DMS53 (cell line): ENCODE measurements around the gene CDC42EP1.
"Not testable (repeated sequence)": the region's sequence is repeated elsewhere in the genome, so short reads cannot be mapped to it uniquely, and the experiment has no call there.

Source experiments
- DNase-seq: peaks from one replicate; lab custom pipeline; 2025; lab: John Stamatoyannopoulos, UW

CDC42EP1 gene

DNA sequence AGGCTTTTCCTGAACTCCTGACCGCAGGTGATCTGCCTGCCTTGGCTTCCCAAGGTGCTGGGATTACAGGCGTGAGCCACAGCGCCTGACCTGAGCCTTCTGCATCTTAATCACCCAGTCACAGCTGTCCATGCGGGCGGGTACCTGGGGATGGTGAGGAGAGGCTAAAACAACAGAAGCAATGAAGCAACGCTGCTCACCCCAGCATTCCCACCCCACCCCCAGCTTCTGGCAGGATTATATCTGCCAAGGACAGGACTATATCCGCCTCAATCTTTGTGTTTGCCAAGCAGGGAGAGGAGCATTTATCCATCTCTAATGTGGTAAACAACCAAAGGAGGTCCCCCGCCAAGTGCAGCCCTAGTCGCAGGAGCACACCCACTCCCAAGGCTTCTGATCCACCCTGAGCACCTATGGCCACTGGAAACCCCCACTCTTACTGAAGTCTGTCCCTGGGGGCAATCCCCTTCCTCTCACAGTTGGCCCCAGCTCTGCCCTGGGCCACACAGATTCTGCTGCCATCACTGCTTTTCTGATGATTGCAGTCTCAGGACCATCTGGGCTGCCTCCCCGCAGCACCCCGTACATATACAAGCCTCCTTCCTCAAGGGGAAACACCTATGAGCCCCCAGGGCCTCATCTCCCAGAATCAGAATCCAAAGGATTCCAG, 28.4 kb downstream of the CDC42EP1 start:
- no peak for DNase-seq

DNA sequence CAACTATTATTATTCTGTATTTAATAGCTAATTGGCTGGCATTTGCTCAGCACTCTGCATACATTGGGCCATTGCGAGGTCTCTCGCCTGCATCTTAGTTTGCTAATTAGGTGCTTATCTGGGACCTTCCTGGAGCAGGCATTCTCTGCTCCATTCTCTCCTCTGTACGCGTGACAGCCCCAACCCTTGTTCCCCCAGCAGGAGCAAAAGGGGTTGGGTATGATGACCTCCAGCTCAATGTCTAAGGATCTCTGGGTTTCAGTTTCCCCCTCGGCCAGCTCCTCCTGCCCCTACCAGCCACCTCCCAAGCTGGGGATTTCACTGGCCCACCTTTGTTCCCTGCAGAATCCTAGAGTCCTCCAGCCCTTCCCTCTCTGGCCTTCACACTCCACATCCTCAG, 29.4 kb downstream of the CDC42EP1 start:
- no peak for DNase-seq

DNA sequence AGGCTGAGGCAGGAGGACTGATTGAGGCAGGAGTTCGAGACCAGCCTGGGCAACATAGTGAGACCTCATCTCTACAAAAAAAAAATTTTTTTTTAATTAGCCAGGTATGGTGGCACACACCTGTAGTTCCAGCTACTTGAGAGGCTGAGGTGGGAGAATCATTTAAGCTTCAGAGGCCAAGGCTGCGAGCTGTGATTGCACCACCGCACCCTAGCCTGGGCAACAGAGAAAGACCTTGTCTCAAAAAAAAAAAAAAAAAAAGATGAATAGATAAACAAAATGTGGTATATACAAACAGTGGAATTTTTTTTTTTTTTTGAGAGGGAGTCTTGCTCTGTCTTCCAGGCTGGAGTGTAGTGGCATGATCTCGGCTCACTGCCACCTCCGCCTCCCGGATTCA, 30.8 kb downstream of the CDC42EP1 start:
- not testable (repeated sequence) for DNase-seq

DNA sequence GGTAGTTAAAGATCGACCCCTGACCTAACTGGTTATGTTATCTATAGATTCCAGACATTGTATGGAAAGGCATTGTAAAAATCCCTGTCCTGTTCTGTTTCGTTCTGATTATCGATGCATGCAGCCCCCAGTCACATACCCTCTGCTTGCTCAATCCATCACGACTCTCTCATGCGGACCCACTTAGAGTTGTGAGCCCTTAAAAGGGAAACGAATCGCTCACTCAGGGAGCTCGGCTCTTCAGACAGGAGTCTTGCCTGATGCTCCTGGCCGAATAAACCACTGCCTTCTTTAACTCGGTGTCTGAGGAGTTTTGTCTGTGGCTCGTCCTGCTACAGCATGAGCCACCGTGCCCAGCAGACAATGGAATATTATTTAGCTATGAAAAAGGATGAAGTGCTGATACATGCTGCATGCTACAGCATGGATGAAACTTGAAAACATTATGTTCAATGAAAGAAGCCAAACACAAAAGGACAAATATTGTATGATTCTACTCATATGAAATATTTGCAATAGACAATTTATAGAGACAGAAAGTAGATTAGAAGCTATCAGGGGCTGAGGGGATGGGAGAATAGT, 31.6 kb downstream of the CDC42EP1 start:
- DNase-seq = no peak

DNA sequence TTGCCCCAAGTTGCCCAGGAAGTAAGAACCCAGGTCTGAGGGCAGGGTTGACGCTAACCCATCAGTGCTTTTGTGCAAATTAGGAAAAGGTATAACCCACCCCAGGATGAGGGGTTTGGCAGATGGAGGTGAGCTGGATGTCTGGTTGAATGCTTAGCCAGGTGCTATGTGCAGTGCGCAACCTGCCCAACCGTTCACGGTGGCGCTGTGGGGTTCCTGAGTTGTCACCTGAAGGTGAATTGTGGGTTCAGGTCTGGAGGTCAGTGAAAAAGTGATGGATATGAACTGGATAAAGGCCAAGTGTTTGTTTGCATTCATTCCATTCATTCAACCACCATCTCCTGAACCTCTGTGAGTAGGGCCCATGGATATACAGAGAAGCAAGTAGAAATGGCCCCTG, 34.0 kb downstream of the CDC42EP1 start:
- DNase-seq = no peak

DNA sequence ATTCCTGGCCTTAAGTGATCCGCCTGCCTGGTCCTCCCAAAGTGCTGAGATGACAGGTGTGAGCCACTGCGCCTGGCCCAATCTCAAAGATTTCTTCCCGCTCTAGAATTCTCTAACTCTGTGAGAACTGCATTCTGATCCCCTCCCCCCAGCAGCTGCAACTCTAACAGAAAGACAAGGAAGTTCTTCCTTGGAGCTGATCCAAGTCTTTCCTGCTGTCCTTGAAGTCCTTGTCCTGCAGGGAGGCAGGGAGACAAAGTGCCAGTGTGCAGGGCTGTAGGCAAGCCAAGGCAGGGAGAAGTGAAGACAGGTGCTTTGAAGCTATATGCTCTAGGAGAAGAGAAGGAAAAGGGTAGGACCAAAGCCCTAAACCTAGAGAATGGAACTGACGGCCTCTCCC, 38.9 kb downstream of the CDC42EP1 start:
- peak; percentile 56 for DNase-seq

DNA sequence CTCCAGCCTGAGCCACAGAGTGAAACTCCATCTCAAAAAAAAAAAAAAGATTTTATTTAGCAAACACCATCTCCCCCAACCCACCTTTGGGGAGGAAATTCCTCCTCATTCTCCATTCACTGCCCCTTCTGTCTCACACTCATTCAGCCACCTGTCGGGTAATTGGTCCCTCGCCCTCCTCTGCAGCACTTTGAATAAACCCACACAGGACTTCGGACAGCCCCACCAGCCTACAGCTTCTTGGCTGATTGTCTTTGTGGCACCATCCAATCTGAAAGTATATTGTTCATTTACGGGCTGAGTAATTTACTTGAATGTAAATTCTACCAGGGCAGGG, 40.9 kb downstream of the CDC42EP1 start:
- no peak for DNase-seq

DNA sequence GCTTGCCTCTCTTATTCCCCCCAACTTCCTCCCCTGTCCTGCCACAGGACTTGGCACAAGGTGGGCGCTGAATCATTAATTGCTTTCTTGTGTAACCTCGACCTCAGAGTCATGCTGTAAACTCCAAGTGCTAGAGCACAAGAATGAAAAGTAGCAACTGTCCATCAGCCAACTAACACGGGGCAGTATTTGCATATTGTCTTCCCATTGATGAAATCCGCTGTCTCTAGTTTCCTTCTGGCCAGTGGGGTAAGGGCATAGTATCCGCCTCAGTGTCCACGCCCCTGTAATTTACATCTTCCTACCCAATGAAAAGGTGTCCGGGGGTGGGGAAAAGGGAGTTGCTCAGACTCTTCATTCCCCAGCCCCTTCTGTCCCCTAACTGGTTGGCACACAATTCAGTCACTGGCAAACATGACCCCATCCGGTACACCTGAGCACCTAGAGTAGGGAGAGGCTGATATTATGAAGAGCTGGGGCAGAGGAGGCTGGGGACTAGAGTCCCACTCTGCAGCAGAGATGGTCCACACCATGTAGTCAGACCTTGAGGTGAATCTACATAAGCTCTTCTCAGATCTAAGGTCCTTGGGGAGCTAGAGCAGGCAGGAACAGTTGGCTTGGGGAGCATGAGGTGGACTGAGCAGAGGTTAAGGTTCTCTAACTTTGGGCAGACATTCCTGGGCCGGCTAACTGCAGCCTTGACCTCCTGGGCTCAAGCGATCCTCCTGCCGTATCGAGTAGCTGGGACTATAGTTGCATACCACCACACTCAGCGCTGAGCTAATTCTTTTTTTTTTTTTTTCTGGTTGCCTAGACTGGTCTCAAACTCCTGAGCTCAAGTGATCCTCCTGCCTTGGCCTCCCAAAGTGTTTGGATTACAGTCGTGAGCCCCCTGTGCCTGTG, 41.5 kb downstream of the CDC42EP1 start:
- DNase-seq = peak; percentile 37

DNA sequence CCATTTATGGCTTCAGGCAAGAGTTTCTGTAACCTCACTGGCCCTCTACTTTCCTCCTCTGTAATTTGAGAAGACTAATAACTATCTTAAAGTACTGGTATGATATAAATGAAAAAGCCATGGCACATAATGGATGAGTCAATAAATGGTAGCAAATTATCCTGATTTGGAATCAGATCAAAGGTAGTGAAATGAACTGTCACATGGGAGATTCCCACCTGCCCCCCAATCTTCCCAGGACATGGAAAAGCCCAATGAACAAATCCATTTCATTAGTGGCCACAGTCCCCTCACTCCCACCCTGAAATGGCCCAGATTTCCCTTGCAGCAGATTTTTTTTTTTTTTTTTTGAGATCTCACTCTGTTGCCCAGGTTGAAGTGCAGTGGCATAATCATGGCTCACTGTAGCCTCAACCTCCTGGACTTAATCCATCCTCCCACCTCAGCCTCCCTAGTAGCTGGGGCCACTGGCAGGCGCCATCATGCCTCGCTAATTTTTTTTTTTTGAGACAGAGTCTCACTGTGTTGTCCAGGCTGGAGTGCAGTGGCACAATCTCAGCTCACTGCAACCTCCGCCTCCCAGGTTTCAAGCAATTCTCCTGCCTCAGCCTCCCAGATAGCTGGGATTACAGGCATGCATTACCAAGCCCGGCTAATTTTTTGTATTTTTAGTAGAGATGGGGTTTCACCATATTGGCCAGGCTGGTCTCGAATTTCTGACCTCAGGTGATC, 42.4 kb downstream of the CDC42EP1 start:
- DNase-seq = not testable (repeated sequence)

DNA sequence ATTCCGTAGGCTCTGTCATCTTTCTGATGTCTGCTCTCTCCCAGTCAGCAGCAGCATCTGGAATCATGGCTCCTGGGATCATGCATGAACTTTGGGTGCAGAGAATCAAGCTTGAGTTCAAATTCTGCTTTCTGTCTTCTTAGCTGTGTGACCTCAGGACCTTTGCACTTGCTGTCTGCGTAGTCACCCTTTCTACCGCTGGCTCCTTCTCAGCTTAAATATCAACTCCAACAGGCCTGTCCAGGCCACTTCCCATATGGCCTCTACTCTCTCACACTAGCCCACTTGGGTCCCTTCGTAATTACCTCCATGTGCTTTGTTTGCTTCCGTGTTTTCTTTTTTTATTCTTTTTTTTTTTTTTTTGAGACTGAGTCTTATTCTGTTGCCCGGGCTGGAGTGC, 43.8 kb downstream of the CDC42EP1 start:
- no peak for DNase-seq

DNA sequence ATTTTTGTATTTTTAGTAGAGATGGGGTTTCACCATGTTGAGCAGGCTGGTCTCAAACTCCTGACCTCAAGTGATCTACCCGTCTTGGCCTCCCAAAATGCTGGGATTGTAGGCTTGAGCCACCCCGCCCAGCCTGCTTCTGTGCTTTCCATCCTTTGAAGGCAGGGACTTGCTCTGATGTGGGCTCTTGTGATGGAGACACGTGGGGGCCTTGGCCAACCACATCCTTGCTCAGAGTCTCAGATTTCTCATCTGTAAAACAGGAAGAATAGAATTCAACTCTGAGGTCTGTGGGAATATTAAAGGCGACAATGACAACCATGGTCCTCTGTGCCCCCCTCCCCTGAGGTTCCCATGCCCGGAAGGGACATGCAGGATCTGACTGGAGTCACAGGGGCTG, 44.6 kb downstream of the CDC42EP1 start:
- no peak for DNase-seq

DNA sequence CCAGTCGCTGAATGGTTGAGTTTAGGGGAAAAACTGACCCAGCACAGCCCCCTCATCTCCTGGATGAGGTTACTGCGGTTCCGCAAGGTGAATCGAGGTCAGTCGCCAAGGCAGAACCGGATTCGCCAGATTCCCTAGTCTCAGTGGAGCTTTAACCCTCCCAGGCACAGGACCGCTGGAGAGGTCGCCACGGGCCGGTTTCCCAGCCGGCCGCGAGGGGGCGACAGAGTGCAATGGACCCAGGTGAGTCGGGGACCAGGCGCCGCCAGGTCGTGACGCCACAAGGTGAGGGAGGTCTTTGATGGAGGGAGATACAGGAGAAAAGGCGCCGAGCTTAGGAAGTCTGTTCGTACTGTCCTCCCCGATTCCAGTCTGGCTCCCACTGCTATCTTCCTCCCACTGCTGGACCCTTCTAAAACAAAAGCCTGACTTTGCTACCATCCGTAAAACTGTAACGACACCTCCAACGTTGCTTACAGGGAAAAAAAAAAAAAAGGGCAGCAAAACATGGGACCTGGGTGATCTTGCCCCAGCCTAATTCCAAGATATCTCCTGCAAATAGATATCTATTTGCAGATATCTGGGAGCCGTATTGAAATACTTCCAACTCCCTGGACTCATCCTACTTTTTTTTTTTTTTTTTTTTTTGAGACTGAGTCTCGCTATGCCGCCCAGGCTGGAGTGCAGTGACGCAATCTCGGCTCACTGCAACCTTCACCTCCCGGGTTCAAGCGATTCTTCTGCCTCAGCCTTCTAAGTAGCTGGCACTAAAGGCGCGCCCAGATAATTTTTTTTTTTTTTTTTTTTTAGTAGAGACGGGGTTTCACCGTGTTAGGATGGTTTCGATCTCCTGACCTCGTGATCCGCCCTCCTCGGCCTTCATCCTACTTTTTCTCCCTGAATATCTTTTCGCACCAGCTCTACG, 47.0 kb downstream of the CDC42EP1 start:
- peak; percentile 86 for DNase-seq

DNA sequence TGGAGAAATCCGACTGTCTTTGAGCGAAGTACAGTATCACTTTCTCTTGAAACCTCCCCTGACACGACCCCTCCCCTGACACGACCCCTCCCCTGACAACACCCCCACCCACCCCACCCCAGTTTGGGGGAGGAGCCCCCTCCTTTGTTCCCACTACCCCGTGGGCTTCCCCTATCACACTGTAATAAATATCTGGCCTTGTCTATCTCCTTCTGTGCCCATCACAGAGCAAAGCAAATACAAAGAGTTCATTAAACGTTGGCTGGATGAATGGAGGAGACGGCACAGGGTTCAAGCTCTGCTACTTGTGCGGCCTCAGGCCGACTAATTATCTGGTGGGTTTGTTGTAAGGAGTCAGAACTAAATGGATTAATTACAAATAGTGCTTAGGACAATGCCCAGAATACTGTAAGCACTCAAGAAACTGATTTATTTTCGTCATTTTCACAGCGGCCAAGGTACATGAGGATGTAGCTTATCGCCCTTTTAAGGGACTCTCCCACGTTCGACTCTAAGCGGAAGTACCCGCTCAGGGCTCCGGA, 47.7 kb downstream of the CDC42EP1 start:
- DNase-seq = no peak

DNA sequence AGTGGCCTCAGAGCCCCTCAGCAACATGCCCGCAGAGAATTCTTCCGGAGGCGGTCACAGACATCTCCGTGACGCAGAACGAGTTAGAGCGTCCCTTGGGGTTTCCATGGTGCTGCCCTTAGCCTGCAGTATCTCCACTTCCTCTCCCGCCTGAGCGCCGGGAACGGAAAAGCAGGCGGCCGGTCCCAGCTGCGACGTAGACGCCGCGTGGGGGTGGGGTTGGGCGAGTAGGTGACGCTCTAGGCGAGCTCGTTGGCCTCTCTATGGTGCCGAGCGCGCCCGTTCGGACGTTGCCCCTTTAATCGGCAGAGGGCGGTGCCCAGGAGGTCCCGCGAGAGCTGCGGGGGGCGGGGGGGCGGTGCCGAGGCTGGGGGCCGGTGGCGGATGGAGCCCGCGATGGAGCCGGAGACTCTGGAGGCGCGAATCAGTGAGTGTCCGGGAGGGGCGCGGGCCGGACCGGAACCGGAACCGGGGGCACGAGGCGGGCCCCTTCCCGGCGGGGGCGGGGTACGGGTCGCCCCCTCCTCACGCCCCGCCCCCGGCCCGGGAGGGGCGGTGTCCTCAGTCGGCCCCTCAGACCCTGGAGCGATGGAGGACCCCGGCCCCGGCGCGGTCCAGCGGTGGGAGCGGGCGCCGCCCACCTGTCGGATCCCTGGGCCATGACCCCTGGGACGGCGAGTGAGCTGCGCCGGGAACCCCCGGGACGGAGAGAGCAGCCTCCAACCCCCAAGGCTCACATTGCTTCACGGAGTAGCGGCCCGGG, 48.4 kb downstream of the CDC42EP1 start, which contains the start of gene GGA1:
GGA1 (plus strand) TSS at position 358 of the 763 bp plus-strand sequence; CDS start at position 385, 27 bp downstream.
- DNase-seq = peak; percentile 95

DNA sequence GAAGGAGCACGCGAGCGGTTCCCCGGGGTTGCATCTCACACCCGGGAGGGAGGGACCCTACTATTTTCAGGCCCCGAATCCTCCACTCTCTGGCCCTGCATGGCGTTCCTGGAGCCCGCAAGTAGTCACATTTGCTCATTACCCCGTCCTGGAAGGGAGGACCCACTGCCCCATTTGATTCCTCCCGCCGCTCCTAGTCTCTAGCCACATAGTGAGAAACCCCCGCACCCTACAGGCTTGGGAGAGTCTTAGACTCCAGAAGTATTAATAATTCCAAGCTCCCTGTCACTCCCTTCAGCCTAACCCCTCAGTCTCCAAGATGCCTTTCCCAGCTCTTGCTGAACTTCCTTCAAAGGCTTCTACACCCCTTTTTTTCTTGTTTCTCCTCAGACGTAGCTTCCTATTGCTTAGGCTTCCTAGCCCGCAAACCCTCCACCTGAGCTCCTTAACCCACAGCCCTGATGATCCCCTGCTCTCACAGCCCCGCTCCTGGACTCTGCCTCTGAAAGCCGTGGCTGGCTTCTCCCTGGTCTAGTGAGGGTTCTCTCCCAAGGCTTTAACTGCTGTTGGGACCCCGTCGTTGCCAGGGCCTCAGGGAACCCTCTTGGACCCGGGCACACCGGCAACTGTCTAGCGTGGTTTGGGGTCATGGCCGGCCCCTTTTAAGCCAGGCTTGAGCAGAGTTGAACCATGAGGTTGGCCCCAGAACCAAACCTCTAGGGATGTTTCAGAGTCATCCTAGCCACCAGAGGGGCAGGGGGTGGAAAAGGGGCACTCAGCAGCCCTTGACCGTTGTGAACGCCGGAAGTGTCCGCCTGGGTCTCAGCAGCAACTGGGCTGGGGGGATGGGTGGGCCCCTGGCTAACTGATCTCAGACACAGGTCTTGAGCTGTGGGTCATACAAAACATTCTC, 49.2 kb downstream of the CDC42EP1 start:
- peak; percentile 35 for DNase-seq

DNA sequence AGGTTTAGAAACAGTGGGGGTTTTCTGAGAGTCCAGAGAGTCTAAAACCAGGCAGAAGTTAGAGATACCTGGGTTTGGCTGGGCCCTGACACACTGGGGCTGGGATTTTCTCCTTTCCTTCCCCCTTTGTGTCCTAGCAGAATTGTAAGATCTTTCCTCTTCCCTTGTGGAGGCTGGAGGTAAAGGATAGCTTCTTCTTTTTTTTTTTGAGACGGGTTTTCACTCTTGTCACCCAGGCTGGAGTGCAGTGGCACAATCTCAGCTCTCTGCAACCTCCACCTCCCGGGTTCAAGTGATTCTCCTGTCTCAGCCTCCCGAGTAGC, 49.8 kb downstream of the CDC42EP1 start:
- DNase-seq = not testable (repeated sequence)

DNA sequence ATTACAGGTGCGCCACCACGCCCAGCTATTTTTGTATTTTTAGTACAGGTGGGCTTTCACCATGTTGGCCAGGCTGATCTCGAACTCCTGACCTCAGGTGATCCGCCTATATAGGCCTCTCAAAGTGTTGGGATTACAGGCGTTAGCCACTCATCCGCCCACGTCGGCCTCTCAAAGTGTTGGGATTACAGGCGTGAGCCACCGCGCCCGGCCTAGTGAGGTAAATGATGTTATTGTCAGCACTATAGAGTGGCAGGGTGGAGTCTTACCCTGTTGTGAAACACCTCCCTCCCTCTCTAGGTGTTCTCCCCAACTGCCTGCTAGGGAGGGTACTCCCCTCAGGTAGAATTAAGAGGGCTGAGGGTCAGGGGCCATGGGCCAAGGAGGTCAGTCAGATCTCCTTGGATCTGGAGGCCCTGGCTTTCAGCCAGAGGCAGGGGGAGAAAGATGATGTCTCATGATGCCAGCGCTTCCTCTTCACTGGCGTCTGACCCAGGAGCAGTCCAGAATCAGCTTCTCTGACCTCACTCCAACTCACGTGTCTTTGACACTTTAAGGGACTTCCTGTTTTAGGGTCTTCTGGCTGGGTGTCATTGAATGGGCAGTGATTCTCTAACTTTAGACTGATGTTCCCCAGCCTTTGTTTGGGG, 50.3 kb downstream of the CDC42EP1 start:
- no peak for DNase-seq

DNA sequence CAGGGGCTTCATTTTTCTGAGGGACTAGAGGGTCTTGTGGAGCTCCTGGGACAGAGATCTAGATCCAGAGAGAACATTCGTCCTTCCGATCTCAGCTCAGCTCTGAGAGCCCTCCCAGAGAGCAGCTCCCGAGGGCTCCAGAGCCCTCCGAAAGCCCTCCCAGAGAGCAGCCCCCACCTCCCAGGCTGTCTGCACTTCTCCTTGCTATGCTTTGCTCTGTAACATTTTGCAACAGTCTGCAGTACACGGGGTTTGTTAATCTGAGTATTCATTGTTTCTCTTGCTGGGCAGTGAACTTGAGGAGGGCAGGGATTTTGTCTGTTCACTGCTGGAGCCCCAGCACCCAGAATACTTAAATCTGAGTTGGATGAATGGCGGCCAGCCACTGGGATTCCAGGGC, 50.9 kb downstream of the CDC42EP1 start:
- no peak for DNase-seq
